Peyer's patch (tissue), 4 donors: Measurements from ENCODE around the gene DNER. TPM values are rescaled to one million over a fixed set of nuclear protein-coding genes. Genes with fewer than 3 reads are reported as not detected.

Source experiments
- DNase-seq, 3 donors: peaks; one replicate each; pipeline ENCODE4 v3.0.0-alpha.2; 2017 to 2019
- H3K27ac ChIP-seq, 4 donors: fragments of 200-600 bp; sonication (generic); one replicate each; pipeline ENCODE4 v1.5.1; 2016 to 2019
- H3K27me3 ChIP-seq, 2 donors: fragments of 200-600 bp; sonication (generic); one replicate each; pipeline ENCODE4 v1.5.1; 2019
- H3K36me3 ChIP-seq, 3 donors: fragments of 200-600 bp; sonication (generic); one replicate each; pipeline ENCODE4 v1.5.1; 2016 to 2019
- H3K4me1 ChIP-seq, 4 donors: fragments of 200-600 bp; sonication (generic); one replicate each; pipeline ENCODE4 v1.5.1; 2016 to 2019
- H3K4me3 ChIP-seq, 4 donors: fragments of 200-600 bp; sonication (generic); 1 replicate in 3 of 4; 2 replicates in 1 of 4; pipeline ENCODE4 v1.5.1; 2016 to 2019; ENCODE audit warnings: mild to moderate bottlenecking in 1 of 4
- H3K9me3 ChIP-seq, 4 donors: fragments of 200-600 bp; sonication (generic); one replicate each; pipeline ENCODE4 v1.5.1; 2016 to 2019; ENCODE audit warnings: mild to moderate bottlenecking in 1 of 4
- POLR2A ChIP-seq, 2 donors: fragments of 450-650 bp; IDR thresholded peaks; one replicate each; pipeline ENCODE4 v1.5.1; 2017; ENCODE audit warnings: antibody characterized with exemption in 2 of 2, mild to moderate bottlenecking in 2 of 2, moderate library complexity in 2 of 2
- total RNA-seq, 4 donors: library from RNA; depleted of rRNA; stranded (reverse); fragments of >200 nt; gene quantifications; one replicate each; pipeline ENCODE4 v1.1.0, GENCODE V29; 2016
- TF ChIP-seq, protein P1 (sequence below), 6 experiments: fragments of 450-650 bp in 4 of 6; fragments of 200-600 bp in 2 of 6; sonication (generic) in 1 of 6; IDR thresholded peaks; one replicate each; pipeline ENCODE4 v1.5.1; 2017 to 2019; ENCODE audit warnings: antibody characterized with exemption in 6 of 6, mild to moderate bottlenecking in 3 of 6, moderate library complexity in 1 of 6

DNER gene
- total RNA-seq, 4 donors from 2014 or later: 0.35 to 2.5 (median 1.3) TPM; not detected in 1

DNA sequence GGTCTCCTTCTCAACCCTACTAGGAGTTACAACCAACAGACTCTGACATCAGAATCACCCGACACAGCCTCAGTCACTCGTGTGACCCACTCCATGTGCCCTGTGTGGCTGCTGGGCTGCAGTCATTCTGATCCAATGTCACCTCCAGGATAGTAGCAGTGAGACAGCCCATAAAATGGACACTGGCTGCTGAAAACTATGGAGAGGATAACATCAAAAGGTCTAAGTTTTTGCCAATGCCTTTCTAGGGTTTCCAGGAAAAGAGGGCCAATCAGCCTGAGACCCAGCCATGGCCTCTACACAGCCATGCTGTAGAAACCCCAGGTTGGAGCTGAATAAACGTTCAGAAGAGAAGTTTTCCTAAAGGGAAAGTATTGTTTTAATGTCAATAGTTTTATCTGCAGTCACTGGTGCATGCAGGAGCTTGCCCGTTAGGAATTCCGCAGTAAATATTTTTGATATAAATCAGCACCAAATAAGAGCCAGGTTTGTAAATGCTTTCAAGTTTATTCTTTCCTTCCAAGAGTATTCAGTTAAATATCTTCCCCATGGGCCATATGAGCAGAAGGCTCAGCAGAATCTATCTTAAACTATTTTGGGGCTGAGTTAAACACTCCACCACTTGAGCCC lies 351.1 kb downstream of the DNER start:
- no peak for DNase-seq
- Histone ChIP-seq H3K4me1 (no peaks in the 10 kb centered on the region), H3K36me3 (no peaks in the 10 kb centered on the region), H3K4me3 (no peak overlapping the region), H3K27me3 (no peaks in the 10 kb centered on the region), H3K27ac (no peak overlapping the region), H3K9me3 (no peaks in the 10 kb centered on the region)
- no peak for TF ChIP-seq POLR2A (IDR thresholded peaks at IDR 0.05)
- TF ChIP-seq, protein P1, sequence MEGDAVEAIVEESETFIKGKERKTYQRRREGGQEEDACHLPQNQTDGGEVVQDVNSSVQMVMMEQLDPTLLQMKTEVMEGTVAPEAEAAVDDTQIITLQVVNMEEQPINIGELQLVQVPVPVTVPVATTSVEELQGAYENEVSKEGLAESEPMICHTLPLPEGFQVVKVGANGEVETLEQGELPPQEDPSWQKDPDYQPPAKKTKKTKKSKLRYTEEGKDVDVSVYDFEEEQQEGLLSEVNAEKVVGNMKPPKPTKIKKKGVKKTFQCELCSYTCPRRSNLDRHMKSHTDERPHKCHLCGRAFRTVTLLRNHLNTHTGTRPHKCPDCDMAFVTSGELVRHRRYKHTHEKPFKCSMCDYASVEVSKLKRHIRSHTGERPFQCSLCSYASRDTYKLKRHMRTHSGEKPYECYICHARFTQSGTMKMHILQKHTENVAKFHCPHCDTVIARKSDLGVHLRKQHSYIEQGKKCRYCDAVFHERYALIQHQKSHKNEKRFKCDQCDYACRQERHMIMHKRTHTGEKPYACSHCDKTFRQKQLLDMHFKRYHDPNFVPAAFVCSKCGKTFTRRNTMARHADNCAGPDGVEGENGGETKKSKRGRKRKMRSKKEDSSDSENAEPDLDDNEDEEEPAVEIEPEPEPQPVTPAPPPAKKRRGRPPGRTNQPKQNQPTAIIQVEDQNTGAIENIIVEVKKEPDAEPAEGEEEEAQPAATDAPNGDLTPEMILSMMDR (IDR thresholded peaks at IDR 0.05): no peak

DNA sequence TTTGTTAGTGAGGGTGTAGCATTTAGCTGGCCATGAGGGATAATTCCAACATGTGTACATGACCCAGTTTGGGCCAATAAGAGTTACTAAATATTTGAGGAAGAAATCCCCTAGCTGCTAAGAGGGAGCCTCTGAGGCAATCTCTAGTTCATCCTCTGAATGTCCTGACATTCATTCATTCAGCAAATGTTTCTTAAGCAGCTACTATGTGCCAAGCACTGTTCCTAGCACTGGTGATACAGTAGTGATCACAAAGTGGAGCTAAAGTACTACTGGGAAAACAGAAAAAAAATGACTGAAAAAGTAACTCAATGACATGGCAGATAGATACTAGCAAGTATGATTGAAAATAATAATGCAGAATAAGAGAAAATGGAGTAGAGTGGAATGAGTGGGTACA lies 363.5 kb downstream of the DNER start:
- no peak overlapping the region for H3K4me3 ChIP-seq
- H3K9me3 ChIP-seq: no peaks in the 10 kb centered on the region
- no peak overlapping the region for H3K27ac ChIP-seq
- no peak for DNase-seq
- TF ChIP-seq, protein P1 (IDR thresholded peaks at IDR 0.05): no peak
- no peak for TF ChIP-seq POLR2A (IDR thresholded peaks at IDR 0.05)
- no peaks in the 10 kb centered on the region for H3K27me3 ChIP-seq
- H3K36me3 ChIP-seq: no peaks in the 10 kb centered on the region
- H3K4me1 ChIP-seq: no peaks in the 10 kb centered on the region

DNA sequence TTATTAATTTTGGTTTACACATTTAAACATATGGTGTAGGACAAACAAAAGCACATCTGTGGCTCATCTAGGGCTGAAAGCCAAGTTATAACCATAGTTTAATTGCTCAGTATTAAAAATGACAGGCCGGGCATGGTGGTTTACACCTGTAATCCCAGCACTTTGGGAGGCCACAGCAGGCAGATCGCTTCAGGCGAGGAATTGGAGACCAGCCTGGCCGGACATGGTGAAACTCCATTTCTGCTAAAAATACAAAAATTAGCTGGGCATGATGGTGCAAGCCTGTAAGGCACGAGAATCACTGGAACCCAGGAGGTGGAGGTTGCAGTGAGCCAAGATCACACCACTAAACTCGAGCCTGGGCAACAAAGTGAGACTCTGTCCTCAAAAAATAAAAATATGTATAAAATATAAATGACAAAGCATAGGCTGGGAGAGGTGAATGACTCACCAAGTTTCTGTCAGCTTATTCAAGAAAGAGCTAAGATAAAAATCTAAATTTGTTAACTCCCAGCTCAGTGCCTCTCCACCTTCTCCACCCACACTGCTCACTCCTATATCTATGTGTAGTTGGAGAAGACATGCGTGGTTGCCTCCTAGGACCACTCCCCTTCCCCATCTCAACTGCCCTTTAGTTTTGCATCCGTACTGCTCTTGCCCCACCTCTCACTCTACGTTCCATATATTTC lies 364.1 kb downstream of the DNER start:
- Histone ChIP-seq H3K9me3 (no peaks in the 10 kb centered on the region), H3K27me3 (no peaks in the 10 kb centered on the region), H3K4me3 (no peak overlapping the region), H3K27ac (no peak overlapping the region), H3K4me1 (no peaks in the 10 kb centered on the region), H3K36me3 (no peaks in the 10 kb centered on the region)
- TF ChIP-seq, protein P1 (IDR thresholded peaks at IDR 0.05): no peak
- no peak for TF ChIP-seq POLR2A (IDR thresholded peaks at IDR 0.05)
- DNase-seq: no peak

DNA sequence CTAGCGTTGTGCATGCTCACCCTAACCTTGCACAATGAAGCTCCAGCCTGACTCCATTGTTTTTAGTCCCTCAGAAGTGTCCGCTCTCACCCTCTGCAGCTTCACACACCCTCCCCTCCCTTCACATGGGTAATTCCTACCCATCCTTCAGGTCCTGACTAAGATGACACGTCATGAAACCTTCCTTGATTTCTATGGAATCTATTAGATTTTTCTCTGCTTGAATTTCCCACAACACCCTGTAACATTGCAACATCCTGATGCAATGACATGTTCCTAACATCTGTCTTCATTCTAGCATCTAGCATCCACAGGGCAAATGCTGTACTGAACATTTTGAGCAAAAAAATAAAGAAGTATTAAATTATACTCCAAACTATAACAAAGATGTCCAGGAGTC lies 366.2 kb downstream of the DNER start:
- Histone ChIP-seq H3K36me3 (no peaks in the 10 kb centered on the region), H3K27me3 (no peaks in the 10 kb centered on the region), H3K4me3 (no peak overlapping the region), H3K4me1 (no peaks in the 10 kb centered on the region), H3K9me3 (no peaks in the 10 kb centered on the region), H3K27ac (no peak overlapping the region)
- TF ChIP-seq POLR2A (IDR thresholded peaks at IDR 0.05): no peak
- TF ChIP-seq, protein P1 (IDR thresholded peaks at IDR 0.05): no peak
- DNase-seq: no peak

DNA sequence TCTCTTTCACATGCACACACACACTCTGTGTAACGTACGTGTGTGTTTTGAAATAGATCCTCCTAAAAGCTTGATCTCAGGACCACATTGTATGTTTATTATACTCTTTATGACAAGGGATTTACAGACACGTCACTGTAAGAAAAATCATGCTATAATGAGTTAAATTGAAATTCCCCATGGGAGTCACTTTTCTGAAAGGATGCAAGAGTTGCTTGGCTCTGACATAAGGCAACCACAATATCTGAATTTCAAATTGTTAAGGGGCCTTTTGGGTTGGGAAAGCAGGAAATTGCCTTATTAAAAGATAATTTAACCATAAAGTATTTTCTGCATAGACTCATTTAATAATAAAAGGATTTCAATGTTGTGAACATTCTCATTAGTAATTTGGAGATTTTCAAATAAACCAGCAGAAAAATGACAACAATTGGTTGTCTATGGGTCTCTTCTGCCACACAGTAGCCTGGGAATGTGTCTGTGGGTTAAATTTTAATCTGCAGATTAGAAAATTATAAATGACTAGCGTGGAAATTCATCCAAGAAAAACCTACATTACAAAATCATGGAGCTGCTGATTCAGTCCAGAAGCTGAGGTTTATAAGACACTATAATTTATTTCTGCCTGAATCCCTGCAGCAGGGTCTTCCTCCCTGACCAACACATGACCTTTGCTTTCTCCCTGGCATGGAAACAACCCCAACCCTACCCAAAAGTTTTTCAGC lies 367.4 kb downstream of the DNER start:
- no peak for TF ChIP-seq POLR2A (IDR thresholded peaks at IDR 0.05)
- TF ChIP-seq, protein P1 (IDR thresholded peaks at IDR 0.05): no peak
- H3K9me3 ChIP-seq: no peaks in the 10 kb centered on the region
- no peaks in the 10 kb centered on the region for H3K27me3 ChIP-seq
- H3K4me3 ChIP-seq: no peak overlapping the region
- H3K4me1 ChIP-seq: no peaks in the 10 kb centered on the region
- no peaks in the 10 kb centered on the region for H3K36me3 ChIP-seq
- DNase-seq: no peak
- H3K27ac ChIP-seq: no peak overlapping the region
